ENCODE measurements around the gene CSK.

The CSK gene

DNA sequence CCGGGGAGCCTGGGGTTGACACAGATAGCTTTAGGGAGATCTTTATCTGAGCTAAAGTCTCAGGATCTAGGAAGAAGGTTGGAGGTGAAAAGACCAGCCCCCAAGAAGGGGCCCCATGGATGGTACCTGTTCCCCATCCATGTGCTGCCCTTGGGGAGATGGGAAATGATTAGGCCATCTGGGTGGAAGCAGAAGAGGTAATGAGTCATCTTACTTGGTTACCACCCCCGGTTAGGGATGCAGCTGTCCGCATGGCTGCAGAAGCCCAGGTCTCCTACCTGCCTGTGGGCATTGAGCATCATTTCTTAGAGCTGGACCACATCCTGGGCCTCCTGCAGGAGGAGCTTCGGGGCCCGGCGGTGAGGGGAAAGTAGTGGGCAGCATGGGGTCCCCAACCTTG lies 41.4 kb downstream of the CSK start:
- TF ChIP-seq, protein P1, sequence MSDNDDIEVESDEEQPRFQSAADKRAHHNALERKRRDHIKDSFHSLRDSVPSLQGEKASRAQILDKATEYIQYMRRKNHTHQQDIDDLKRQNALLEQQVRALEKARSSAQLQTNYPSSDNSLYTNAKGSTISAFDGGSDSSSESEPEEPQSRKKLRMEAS (IDR thresholded peaks at IDR 0.05), result no peak
- no peak for TF ChIP-seq ZBTB7A (IDR thresholded peaks at IDR 0.05; ENCODE audit: low read depth)
- TF ChIP-seq, protein P2, sequence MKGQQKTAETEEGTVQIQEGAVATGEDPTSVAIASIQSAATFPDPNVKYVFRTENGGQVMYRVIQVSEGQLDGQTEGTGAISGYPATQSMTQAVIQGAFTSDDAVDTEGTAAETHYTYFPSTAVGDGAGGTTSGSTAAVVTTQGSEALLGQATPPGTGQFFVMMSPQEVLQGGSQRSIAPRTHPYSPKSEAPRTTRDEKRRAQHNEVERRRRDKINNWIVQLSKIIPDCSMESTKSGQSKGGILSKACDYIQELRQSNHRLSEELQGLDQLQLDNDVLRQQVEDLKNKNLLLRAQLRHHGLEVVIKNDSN (IDR thresholded peaks at IDR 0.05), result no peak
- TF ChIP-seq TEAD4 (IDR thresholded peaks at IDR 0.05), result no peak
- TF ChIP-seq YY1 (IDR thresholded peaks at IDR 0.05; ENCODE audit: low read depth), result no peak
- no peak for TF ChIP-seq RAD21 (IDR thresholded peaks at IDR 0.05; ENCODE audit: low read depth)
- no peak for TF ChIP-seq CEBPB (IDR thresholded peaks at IDR 0.05)
- TF ChIP-seq, protein P3, sequence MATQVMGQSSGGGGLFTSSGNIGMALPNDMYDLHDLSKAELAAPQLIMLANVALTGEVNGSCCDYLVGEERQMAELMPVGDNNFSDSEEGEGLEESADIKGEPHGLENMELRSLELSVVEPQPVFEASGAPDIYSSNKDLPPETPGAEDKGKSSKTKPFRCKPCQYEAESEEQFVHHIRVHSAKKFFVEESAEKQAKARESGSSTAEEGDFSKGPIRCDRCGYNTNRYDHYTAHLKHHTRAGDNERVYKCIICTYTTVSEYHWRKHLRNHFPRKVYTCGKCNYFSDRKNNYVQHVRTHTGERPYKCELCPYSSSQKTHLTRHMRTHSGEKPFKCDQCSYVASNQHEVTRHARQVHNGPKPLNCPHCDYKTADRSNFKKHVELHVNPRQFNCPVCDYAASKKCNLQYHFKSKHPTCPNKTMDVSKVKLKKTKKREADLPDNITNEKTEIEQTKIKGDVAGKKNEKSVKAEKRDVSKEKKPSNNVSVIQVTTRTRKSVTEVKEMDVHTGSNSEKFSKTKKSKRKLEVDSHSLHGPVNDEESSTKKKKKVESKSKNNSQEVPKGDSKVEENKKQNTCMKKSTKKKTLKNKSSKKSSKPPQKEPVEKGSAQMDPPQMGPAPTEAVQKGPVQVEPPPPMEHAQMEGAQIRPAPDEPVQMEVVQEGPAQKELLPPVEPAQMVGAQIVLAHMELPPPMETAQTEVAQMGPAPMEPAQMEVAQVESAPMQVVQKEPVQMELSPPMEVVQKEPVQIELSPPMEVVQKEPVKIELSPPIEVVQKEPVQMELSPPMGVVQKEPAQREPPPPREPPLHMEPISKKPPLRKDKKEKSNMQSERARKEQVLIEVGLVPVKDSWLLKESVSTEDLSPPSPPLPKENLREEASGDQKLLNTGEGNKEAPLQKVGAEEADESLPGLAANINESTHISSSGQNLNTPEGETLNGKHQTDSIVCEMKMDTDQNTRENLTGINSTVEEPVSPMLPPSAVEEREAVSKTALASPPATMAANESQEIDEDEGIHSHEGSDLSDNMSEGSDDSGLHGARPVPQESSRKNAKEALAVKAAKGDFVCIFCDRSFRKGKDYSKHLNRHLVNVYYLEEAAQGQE (IDR thresholded peaks at IDR 0.05; ENCODE audit: low read depth), result no peak
- TF ChIP-seq EP300 (IDR thresholded peaks at IDR 0.05; ENCODE audit: borderline replicate concordance), result no peak
- TF ChIP-seq NFIC (IDR thresholded peaks at IDR 0.05), result no peak
- no peak for TF ChIP-seq CREB1 (IDR thresholded peaks at IDR 0.05; ENCODE audit: low read depth)
- TF ChIP-seq EGR1 (IDR thresholded peaks at IDR 0.05), result no peak
- TF ChIP-seq TCF12 (IDR thresholded peaks at IDR 0.05; ENCODE audit: low read depth), result no peak

DNA sequence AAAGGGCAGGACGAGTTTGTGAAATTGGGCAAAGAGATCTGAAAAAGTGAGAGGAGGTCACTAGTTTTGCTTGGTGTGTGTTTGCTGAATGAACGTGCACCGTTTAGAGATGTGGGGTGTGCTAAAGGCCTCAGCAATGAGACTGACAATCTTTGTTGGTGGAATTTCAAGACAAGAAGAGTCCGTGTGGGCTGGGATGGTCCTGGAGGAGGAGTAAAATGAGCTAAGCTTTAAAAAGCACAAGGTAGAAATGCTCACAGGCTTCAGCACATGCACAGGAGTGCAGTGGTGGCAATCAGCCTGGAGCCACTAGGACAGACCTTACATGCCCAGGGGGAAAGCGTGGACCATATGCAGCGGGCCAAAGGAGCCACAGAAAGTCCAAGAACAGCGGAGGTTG lies 43.1 kb downstream of the CSK start:
- TF ChIP-seq ZBTB7A (IDR thresholded peaks at IDR 0.05; ENCODE audit: low read depth), result no peak
- no peak for TF ChIP-seq CEBPB (IDR thresholded peaks at IDR 0.05)

DNA sequence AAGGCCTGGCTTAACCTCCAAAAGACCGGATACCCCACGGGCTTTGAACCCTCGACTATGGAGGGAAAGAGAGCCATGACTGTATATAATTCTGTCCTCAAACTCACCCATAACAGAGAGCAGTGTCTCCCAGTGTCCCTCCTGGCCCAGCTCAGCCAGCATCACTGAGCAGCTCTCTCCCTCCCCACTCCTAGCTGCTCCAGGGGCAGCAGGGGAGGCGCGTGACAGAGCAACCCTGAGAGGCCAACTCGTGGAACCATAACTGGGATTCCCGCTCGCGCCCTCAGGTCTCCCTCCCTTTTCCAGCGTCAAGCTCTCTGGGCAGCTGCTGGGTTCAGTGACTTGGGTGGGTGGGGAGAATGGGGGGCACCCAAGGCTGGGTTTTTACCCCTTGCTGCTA lies 44.0 kb downstream of the CSK start:
- no peak for TF ChIP-seq EGR1 (IDR thresholded peaks at IDR 0.05)

DNA sequence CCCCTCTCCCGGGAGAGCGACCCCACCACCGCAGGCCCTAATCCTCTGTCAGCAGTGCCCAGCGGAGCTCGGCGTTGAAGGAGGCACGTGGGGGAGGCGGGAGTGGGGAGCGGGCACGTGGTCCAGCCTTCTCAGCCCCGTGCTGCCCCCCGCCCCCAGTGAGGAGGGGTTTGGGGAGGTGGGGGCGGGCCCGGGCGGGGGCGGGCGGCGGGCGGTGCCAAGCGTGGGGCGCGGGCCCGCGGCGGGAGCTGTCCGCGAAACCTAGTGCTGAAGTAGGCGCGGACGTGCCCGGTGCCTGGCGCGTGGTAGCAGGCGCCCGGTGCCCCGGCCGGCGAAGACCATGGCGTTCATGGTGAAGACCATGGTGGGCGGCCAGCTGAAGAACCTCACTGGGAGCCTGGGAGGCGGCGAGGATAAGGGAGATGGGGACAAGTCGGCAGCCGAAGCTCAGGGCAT lies 44.5 kb downstream of the CSK start, which contains the start of gene CPLX3:
Gene CPLX3 (plus strand): TSS at position 264 of the 456 bp plus-strand sequence. CDS start 77 bp downstream, at position 341.
- TF ChIP-seq, protein P2 (IDR thresholded peaks at IDR 0.05), result peak; percentile 89
- TF ChIP-seq, protein P3 (IDR thresholded peaks at IDR 0.05; ENCODE audit: low read depth), result peak; percentile 86
- no peak for TF ChIP-seq TCF12 (IDR thresholded peaks at IDR 0.05; ENCODE audit: low read depth)
- 0 out of 2 replicates have a peak, but pooled peaks have one; percentile 48 for TF ChIP-seq EGR1 (IDR thresholded peaks at IDR 0.05)
- TF ChIP-seq NFIC (IDR thresholded peaks at IDR 0.05), result 0 out of 2 replicates have a peak, but pooled peaks have one; percentile 13
- TF ChIP-seq, protein P1 (IDR thresholded peaks at IDR 0.05), result peak; percentile 96
- TF ChIP-seq RAD21 (IDR thresholded peaks at IDR 0.05; ENCODE audit: low read depth), result no peak

DNA sequence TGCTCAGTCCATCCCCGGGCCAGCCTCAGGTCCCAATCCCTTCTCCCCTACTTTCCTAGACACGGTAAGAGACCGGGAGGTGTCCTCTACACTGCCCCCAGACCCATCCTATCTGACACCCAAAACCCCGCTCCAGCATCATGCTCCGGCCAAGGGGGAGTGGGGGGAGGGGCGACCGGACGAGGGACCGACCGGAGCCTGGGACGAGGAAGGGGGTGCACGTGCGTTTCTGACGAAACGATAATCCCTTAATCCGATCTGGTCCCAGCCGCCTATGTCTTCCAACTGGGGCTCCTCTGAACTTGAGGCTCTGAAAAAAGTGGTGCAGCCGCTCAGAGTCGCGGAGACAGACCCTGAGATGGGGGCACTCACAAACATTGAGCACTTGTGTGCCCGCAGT lies 45.0 kb downstream of the CSK start:
- TF ChIP-seq NFIC (IDR thresholded peaks at IDR 0.05), result no peak
- no peak for TF ChIP-seq RAD21 (IDR thresholded peaks at IDR 0.05; ENCODE audit: low read depth)
- no peak for TF ChIP-seq EGR1 (IDR thresholded peaks at IDR 0.05)
- TF ChIP-seq, protein P3 (IDR thresholded peaks at IDR 0.05; ENCODE audit: low read depth), result no peak
- no peak for TF ChIP-seq CEBPB (IDR thresholded peaks at IDR 0.05)
- no peak for TF ChIP-seq ZBTB7A (IDR thresholded peaks at IDR 0.05; ENCODE audit: low read depth)
- TF ChIP-seq TAF1 (IDR thresholded peaks at IDR 0.05; ENCODE audit: low read depth), result no peak
- TF ChIP-seq CREB1 (IDR thresholded peaks at IDR 0.05; ENCODE audit: low read depth), result no peak
- TF ChIP-seq, protein P2 (IDR thresholded peaks at IDR 0.05), result no peak
- no peak for TF ChIP-seq YY1 (IDR thresholded peaks at IDR 0.05; ENCODE audit: low read depth)
- TF ChIP-seq, protein P1 (IDR thresholded peaks at IDR 0.05), result no peak
- no peak for TF ChIP-seq TEAD4 (IDR thresholded peaks at IDR 0.05)
- no peak for TF ChIP-seq TCF12 (IDR thresholded peaks at IDR 0.05; ENCODE audit: low read depth)
